ENCODE data around the gene RXRB. TPM values are rescaled to one million over a fixed set of nuclear protein-coding genes. Genes with fewer than 3 reads are reported as not detected.

Gene RXRB
- total and polyA plus RNA-seq, 2 donors (not counting 1 experiment from before 2014, with no cell fraction given): 88.3 to 99.9 TPM

DNA sequence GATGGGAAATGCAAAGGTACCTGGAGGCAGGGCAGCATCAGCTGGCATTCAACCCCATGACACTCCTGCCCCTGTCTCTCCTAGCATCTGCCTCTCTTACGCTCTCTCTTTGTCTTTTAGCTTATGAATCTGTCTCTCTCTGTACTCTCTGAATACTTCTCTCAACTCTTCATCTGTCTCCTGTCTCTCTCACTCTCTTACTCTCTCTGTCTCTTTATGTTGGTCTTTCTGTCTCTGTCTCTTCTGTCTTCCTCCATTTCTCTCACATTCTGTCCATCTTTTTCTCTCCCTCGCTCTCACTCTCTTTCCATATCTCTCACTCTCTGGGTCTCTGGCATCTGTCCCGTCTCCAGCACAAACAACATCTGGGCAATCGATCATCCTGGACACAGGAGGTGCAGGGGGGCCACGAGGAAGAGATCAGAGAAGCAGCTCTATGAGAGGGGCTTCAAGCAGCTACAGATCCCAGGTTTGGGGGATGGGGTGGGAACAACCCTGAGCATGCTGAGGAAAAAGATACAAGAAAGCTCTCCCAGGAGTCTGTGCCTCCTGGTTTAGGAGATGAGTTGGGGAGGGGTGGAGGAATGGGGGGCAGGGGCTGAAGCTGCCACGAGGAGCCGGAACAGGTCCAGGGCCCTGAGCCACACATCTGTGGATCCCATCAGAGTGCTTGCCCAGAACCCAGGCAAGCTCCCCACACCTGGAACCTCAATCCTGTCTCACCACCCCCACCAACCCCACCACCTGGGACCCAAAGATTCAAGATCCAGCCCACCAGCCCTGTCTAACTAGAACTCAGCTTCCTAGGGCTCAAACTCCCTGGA lies 10.6 kb downstream of the RXRB start:
- TF ChIP-seq EZH2 (IDR thresholded peaks at IDR 0.05; ENCODE audit: borderline replicate concordance, insufficient read depth, low read depth, low read length, poor library complexity, severe bottlenecking): no peak
- TF ChIP-seq, protein P1, sequence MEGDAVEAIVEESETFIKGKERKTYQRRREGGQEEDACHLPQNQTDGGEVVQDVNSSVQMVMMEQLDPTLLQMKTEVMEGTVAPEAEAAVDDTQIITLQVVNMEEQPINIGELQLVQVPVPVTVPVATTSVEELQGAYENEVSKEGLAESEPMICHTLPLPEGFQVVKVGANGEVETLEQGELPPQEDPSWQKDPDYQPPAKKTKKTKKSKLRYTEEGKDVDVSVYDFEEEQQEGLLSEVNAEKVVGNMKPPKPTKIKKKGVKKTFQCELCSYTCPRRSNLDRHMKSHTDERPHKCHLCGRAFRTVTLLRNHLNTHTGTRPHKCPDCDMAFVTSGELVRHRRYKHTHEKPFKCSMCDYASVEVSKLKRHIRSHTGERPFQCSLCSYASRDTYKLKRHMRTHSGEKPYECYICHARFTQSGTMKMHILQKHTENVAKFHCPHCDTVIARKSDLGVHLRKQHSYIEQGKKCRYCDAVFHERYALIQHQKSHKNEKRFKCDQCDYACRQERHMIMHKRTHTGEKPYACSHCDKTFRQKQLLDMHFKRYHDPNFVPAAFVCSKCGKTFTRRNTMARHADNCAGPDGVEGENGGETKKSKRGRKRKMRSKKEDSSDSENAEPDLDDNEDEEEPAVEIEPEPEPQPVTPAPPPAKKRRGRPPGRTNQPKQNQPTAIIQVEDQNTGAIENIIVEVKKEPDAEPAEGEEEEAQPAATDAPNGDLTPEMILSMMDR (IDR thresholded peaks at IDR 0.05): no peak
- 55% methylated on average over 5 of the region's 7 CpGs for WGBS (ENCODE audit: insufficient coverage)
- ATAC-seq (ENCODE audit: low read depth) (no peak), DNase-seq (no peak)
- intact Hi-C loops (cut with micrococcal nuclease): no loop called here
- H3K9ac ChIP-seq (ENCODE audit: low read length): no peak overlapping the region
- peaks cover 39% of the 10 kb centered on the region for H3K27me3 Mint-ChIP-seq
- H3K4me3 ChIP-seq (ENCODE audit: control extremely low read depth in 1 of 5, extremely low read depth in 1 of 5, insufficient read depth in 1 of 5, low read depth in 2 of 5, low read length in 4 of 5): no peak overlapping the region
- H3K9me3 ChIP-seq (ENCODE audit: control extremely low read depth in 1 of 3, control insufficient read depth in 2 of 3, insufficient read depth in 1 of 3, low read length in 2 of 3): peaks cover 0 to 11% (median 0%) of the 10 kb centered on the region in 3 donors
- peaks cover 18 to 20% of the 10 kb centered on the region in 2 donors for H3K4me1 ChIP-seq (ENCODE audit: control insufficient read depth in 2 of 2, insufficient read depth in 2 of 2, low read length in 2 of 2)
- peaks cover 24% of the 10 kb centered on the region for H3K4me1 Mint-ChIP-seq
- H3K4me3 Mint-ChIP-seq: no peak overlapping the region
- no peak overlapping the region for H2AFZ ChIP-seq (ENCODE audit: insufficient read depth, low read depth, low read length, poor library complexity, severe bottlenecking)
- no peaks in the 10 kb centered on the region for H4K20me1 ChIP-seq (ENCODE audit: control insufficient read depth, insufficient read depth, low read length, poor library complexity, severe bottlenecking)
- no peaks in the 10 kb centered on the region for H3K9me3 Mint-ChIP-seq (ENCODE audit: insufficient read depth)
- peaks cover 0 to 9% of the 10 kb centered on the region in 2 experiments for H3K36me3 ChIP-seq (replicated peaks in 1 of 2; ENCODE audit: control extremely low read depth in 1 of 2, control insufficient read depth in 1 of 2, extremely low read depth in 1 of 2, insufficient read depth in 2 of 2, low read length in 1 of 2)
- H3K4me2 ChIP-seq (replicated peaks; ENCODE audit: low read depth, low read length, poor library complexity, severe bottlenecking): no peak overlapping the region
- CTCF ChIA-PET: interaction anchor here (0.7 to 1.8 kb wide), 4 partner anchors 8 to 189 kb away, joined by 3 to 5 read pairs (median 4); no protein-coding TSS in a partner anchor
- H3K27ac ChIP-seq (ENCODE audit: low read length in 2 of 2): no peak overlapping the region
- H3K27me3 ChIP-seq (replicated peaks in 1 of 4; ENCODE audit: control extremely low read depth in 1 of 4, control insufficient read depth in 3 of 4, insufficient read depth in 4 of 4, low read length in 3 of 4): peaks cover 0 to 63% (median 19%) of the 10 kb centered on the region in 4 experiments
- POLR2A ChIA-PET: interaction anchor here (0.5 kb wide), 1 partner anchor 413 kb away, joined by 3 read pairs; no protein-coding TSS in a partner anchor
- H3K27ac Mint-ChIP-seq: no peak overlapping the region
- no peaks in the 10 kb centered on the region for H3K79me2 ChIP-seq (ENCODE audit: control insufficient read depth, insufficient read depth, low read length)

DNA sequence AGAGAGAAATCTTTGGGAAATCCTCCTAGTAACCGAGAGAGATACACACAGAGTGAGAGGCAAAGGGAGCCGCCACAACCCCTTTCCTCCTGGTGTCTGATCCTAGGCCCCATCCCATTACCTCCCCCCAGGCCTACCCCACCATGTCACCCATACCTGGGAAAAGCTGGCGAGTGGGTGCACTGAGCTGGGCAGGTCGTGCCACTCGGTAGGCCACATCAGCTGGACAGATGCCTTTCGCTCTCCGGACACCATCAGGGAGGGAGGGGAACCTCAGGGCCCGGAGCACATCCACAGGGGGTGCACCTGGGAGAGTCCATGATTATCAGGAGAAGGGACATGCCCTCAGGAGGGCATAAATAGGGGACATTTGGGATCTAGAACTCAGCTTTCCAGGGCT lies 11.3 kb downstream of the RXRB start:
- Histone ChIP-seq H3K4me1 (ENCODE audit: control insufficient read depth in 2 of 2, insufficient read depth in 2 of 2, low read length in 2 of 2) (peaks cover 18 to 20% of the 10 kb centered on the region in 2 donors), H3K79me2 (ENCODE audit: control insufficient read depth, insufficient read depth, low read length) (no peaks in the 10 kb centered on the region), H3K9me3 (ENCODE audit: control extremely low read depth in 1 of 3, control insufficient read depth in 2 of 3, insufficient read depth in 1 of 3, low read length in 2 of 3) (peaks cover 0 to 12% (median 0%) of the 10 kb centered on the region in 3 donors), H3K4me2 (replicated peaks; ENCODE audit: low read depth, low read length, poor library complexity, severe bottlenecking) (no peak overlapping the region), H3K4me3 (ENCODE audit: control extremely low read depth in 1 of 5, extremely low read depth in 1 of 5, insufficient read depth in 1 of 5, low read depth in 2 of 5, low read length in 4 of 5) (no peak overlapping the region), H3K27me3 (replicated peaks in 1 of 4; ENCODE audit: control extremely low read depth in 1 of 4, control insufficient read depth in 3 of 4, insufficient read depth in 4 of 4, low read length in 3 of 4) (peaks cover 0 to 66% (median 19%) of the 10 kb centered on the region in 4 experiments), H4K20me1 (ENCODE audit: control insufficient read depth, insufficient read depth, low read length, poor library complexity, severe bottlenecking) (no peaks in the 10 kb centered on the region), H3K36me3 (replicated peaks in 1 of 2; ENCODE audit: control extremely low read depth in 1 of 2, control insufficient read depth in 1 of 2, extremely low read depth in 1 of 2, insufficient read depth in 2 of 2, low read length in 1 of 2) (peaks cover 0 to 2% of the 10 kb centered on the region in 2 experiments), H3K27ac (ENCODE audit: low read length in 2 of 2) (no peak overlapping the region), H3K9ac (ENCODE audit: low read length) (no peak overlapping the region), H2AFZ (ENCODE audit: insufficient read depth, low read depth, low read length, poor library complexity, severe bottlenecking) (no peak overlapping the region)
- ATAC-seq (ENCODE audit: low read depth): no peak
- Mint-ChIP-seq H3K4me3 (no peak overlapping the region), H3K4me1 (peaks cover 24% of the 10 kb centered on the region), H3K27me3 (peaks cover 45% of the 10 kb centered on the region), H3K27ac (no peak overlapping the region), H3K9me3 (ENCODE audit: insufficient read depth) (no peaks in the 10 kb centered on the region)
- ChIA-PET CTCF (interaction anchor here (0.7 to 1.8 kb wide), 3 partner anchors 9 to 189 kb away, joined by 3 to 5 read pairs (median 4); no protein-coding TSS in a partner anchor), POLR2A (interaction anchor here (0.5 kb wide), 1 partner anchor 414 kb away, joined by 3 read pairs; no protein-coding TSS in a partner anchor)
- TF ChIP-seq, protein P1 (IDR thresholded peaks at IDR 0.05): no peak
- TF ChIP-seq EZH2 (IDR thresholded peaks at IDR 0.05; ENCODE audit: borderline replicate concordance, insufficient read depth, low read depth, low read length, poor library complexity, severe bottlenecking): no peak
- intact Hi-C loops (cut with micrococcal nuclease): no loop called here
- 88% methylated on average over 7 of the region's 8 CpGs for WGBS (ENCODE audit: insufficient coverage)
- DNase-seq: no peak

All from B cell (primary cell).